Kidney capillary endothelial cell (primary cell): ENCODE results near the gene KIAA1586.
"Not testable (repeated sequence)": the region's sequence is repeated elsewhere in the genome, so short reads cannot be mapped to it uniquely, and the experiment has no call there.

ENCODE experiments used
- DNase-seq: peaks from one replicate; pipeline ENCODE4 v3.0.0-alpha.2; 2018; ENCODE audit warnings: low spot score

KIAA1586 gene

GRCh38 chr6:57047257-57047585 is 728 bp downstream of the KIAA1586 start:
- DNase-seq: not testable (repeated sequence)

GRCh38 chr6:57047859-57048258 is 1.4 kb downstream of the KIAA1586 start:
- DNase-seq: not testable (repeated sequence)

- no peak for DNase-seq
These were observed 2.1 kb downstream of the KIAA1586 start for GRCh38 chr6:57048577-57048976.

GRCh38 chr6:57063847-57064246 is 17.4 kb downstream of the KIAA1586 start:
- no peak for DNase-seq

- DNase-seq: no peak
These were observed 18.3 kb downstream of the KIAA1586 start for GRCh38 chr6:57064809-57065208.

- DNase-seq: no peak
These were observed 21.6 kb downstream of the KIAA1586 start for GRCh38 chr6:57068061-57068460.

- no peak for DNase-seq
These were observed 22.7 kb downstream of the KIAA1586 start for GRCh38 chr6:57069228-57069627.

- DNase-seq: no peak
These were observed 23.4 kb downstream of the KIAA1586 start for GRCh38 chr6:57069920-57070331.

GRCh38 chr6:57072108-57072507 is 25.6 kb downstream of the KIAA1586 start:
- no peak for DNase-seq

GRCh38 chr6:57074383-57074782 is 27.9 kb downstream of the KIAA1586 start:
- DNase-seq: no peak

GRCh38 chr6:57075092-57075491 is 28.6 kb downstream of the KIAA1586 start:
- DNase-seq: no peak

GRCh38 chr6:57078531-57079207 is 32.2 kb downstream of the KIAA1586 start:
- DNase-seq: no peak

GRCh38 chr6:57085471-57085870 is 39.0 kb downstream of the KIAA1586 start:
- peak; percentile 74 for DNase-seq

GRCh38 chr6:57086843-57087242 is 40.4 kb downstream of the KIAA1586 start:
- DNase-seq: no peak

GRCh38 chr6:57087916-57088315 is 41.4 kb downstream of the KIAA1586 start:
- no peak for DNase-seq

GRCh38 chr6:57089265-57089664 is 42.8 kb downstream of the KIAA1586 start:
- no peak for DNase-seq

- DNase-seq: peak; percentile 95
These were observed 43.4 kb downstream of the KIAA1586 start, which contains the start of gene ZNF451 for GRCh38 chr6:57089687-57090457. Gene ZNF451 (plus strand): TSS chr6:57090188. CDS start chr6:57090254, 66 bp downstream.

- DNase-seq: not testable (repeated sequence)
These were observed 44.1 kb downstream of the KIAA1586 start for GRCh38 chr6:57090458-57091067.

GRCh38 chr6:57091375-57091774 is 44.9 kb downstream of the KIAA1586 start:
- not testable (repeated sequence) for DNase-seq

GRCh38 chr6:57094689-57095088 is 48.2 kb downstream of the KIAA1586 start:
- DNase-seq: no peak

- DNase-seq: no peak
These were observed 51.1 kb downstream of the KIAA1586 start for GRCh38 chr6:57097596-57097995.

- no peak for DNase-seq
These were observed 56.5 kb downstream of the KIAA1586 start for GRCh38 chr6:57102976-57103375.

- no peak for DNase-seq
These were observed 57.8 kb downstream of the KIAA1586 start for GRCh38 chr6:57104336-57104735.
